ENCODE measurements around the gene DCD.
"Not testable (repeated sequence)": the region's sequence is repeated elsewhere in the genome, so short reads cannot be mapped to it uniquely, and the experiment has no call there.

Gene DCD

GRCh38 chr12:54648265-54648664 is at the start of gene DCD:
Gene DCD (minus strand): TSS chr12:54648365. CDS start chr12:54648303, 62 bp downstream.
- no peaks in the 10 kb centered on the region for H3K4me1 Mint-ChIP-seq
- no peaks in the 10 kb centered on the region for H3K36me3 Mint-ChIP-seq
- H3K9me3 Mint-ChIP-seq, result no peaks in the 10 kb centered on the region
- DNase-seq (ENCODE audit: low spot score in 2 of 2) (no peak), ATAC-seq (peak; percentile 16)
- H3K4me3 Mint-ChIP-seq, result no peak within 1 kb of the TSS
- no peak within 1 kb of the TSS for H3K27ac Mint-ChIP-seq

- Mint-ChIP-seq H3K9me3 (no peaks in the 10 kb centered on the region), H3K4me3 (no peak overlapping the region), H3K36me3 (no peaks in the 10 kb centered on the region), H3K27ac (no peak overlapping the region), H3K4me1 (no peaks in the 10 kb centered on the region)
- ATAC-seq (peak; percentile 32), DNase-seq (ENCODE audit: low spot score in 2 of 2) (no peak)
Measured at GRCh38 chr12:54697851-54698250, 49.7 kb upstream of the DCD start.

- Mint-ChIP-seq H3K36me3 (no peaks in the 10 kb centered on the region), H3K27ac (no peak overlapping the region), H3K9me3 (no peaks in the 10 kb centered on the region), H3K4me1 (no peaks in the 10 kb centered on the region), H3K4me3 (no peak overlapping the region)
- ATAC-seq, result no peak
- DNase-seq (ENCODE audit: low spot score in 2 of 2), result no peak
Measured at GRCh38 chr12:54692353-54692752, 44.2 kb upstream of the DCD start.

- no peak overlapping the region for H3K27ac Mint-ChIP-seq
- ATAC-seq (no peak), DNase-seq (ENCODE audit: low spot score in 2 of 2) (no peak)
- no peak overlapping the region for H3K4me3 Mint-ChIP-seq
- H3K36me3 Mint-ChIP-seq, result no peaks in the 10 kb centered on the region
- no peaks in the 10 kb centered on the region for H3K9me3 Mint-ChIP-seq
- H3K4me1 Mint-ChIP-seq, result no peaks in the 10 kb centered on the region
Measured at GRCh38 chr12:54689984-54690383, 41.8 kb upstream of the DCD start.

- Mint-ChIP-seq H3K9me3 (no peaks in the 10 kb centered on the region), H3K4me3 (no peak overlapping the region), H3K27ac (no peak overlapping the region), H3K36me3 (no peaks in the 10 kb centered on the region), H3K4me1 (no peaks in the 10 kb centered on the region)
- DNase-seq (ENCODE audit: low spot score in 2 of 2), result no peak
- no peak for ATAC-seq
Measured at GRCh38 chr12:54689034-54689372, 40.8 kb upstream of the DCD start.

- DNase-seq (ENCODE audit: low spot score in 2 of 2) (no peak), ATAC-seq (no peak)
- Mint-ChIP-seq H3K36me3 (no peaks in the 10 kb centered on the region), H3K27ac (no peak overlapping the region), H3K4me3 (no peak overlapping the region), H3K9me3 (no peaks in the 10 kb centered on the region), H3K4me1 (no peaks in the 10 kb centered on the region)
Measured at GRCh38 chr12:54688309-54689033, 40.3 kb upstream of the DCD start.

GRCh38 chr12:54684636-54685630 is 36.8 kb upstream of the DCD start:
- Mint-ChIP-seq H3K27ac (no peak overlapping the region), H3K4me1 (no peaks in the 10 kb centered on the region), H3K4me3 (no peak overlapping the region), H3K36me3 (no peaks in the 10 kb centered on the region), H3K9me3 (no peaks in the 10 kb centered on the region)
- no peak for ATAC-seq
- DNase-seq (ENCODE audit: low spot score in 2 of 2), result no peak

- Mint-ChIP-seq H3K27ac (no peak overlapping the region), H3K4me3 (no peak overlapping the region), H3K4me1 (no peaks in the 10 kb centered on the region), H3K9me3 (no peaks in the 10 kb centered on the region), H3K36me3 (no peaks in the 10 kb centered on the region)
- ATAC-seq (no peak), DNase-seq (ENCODE audit: low spot score in 2 of 2) (no peak)
Measured at GRCh38 chr12:54683398-54683797, 35.2 kb upstream of the DCD start.

- DNase-seq (ENCODE audit: low spot score in 2 of 2), result no peak
- no peaks in the 10 kb centered on the region for H3K36me3 Mint-ChIP-seq
- no peak overlapping the region for H3K27ac Mint-ChIP-seq
- H3K4me3 Mint-ChIP-seq, result no peak overlapping the region
- H3K9me3 Mint-ChIP-seq, result no peaks in the 10 kb centered on the region
- no peaks in the 10 kb centered on the region for H3K4me1 Mint-ChIP-seq
- ATAC-seq, result no peak
Measured at GRCh38 chr12:54682674-54683073, 34.5 kb upstream of the DCD start.

- Mint-ChIP-seq H3K36me3 (no peaks in the 10 kb centered on the region), H3K9me3 (no peaks in the 10 kb centered on the region), H3K27ac (no peak overlapping the region), H3K4me3 (no peak overlapping the region), H3K4me1 (no peaks in the 10 kb centered on the region)
- DNase-seq (ENCODE audit: low spot score in 2 of 2), result no peak
- ATAC-seq, result peak; percentile 60
Measured at GRCh38 chr12:54680374-54680773, 32.2 kb upstream of the DCD start.

- Mint-ChIP-seq H3K9me3 (no peaks in the 10 kb centered on the region), H3K4me1 (no peaks in the 10 kb centered on the region), H3K4me3 (no peak overlapping the region), H3K36me3 (no peaks in the 10 kb centered on the region), H3K27ac (no peak overlapping the region)
- ATAC-seq, result no peak
- no peak for DNase-seq (ENCODE audit: low spot score in 2 of 2)
Measured at GRCh38 chr12:54678131-54678530, 30.0 kb upstream of the DCD start.

GRCh38 chr12:54667945-54668344 is 19.8 kb upstream of the DCD start:
- peak in 1 of 2 donors; percentile 18 for DNase-seq (ENCODE audit: low spot score in 2 of 2)
- no peak for ATAC-seq
- H3K4me1 Mint-ChIP-seq, result no peaks in the 10 kb centered on the region
- H3K36me3 Mint-ChIP-seq, result no peaks in the 10 kb centered on the region
- no peak overlapping the region for H3K4me3 Mint-ChIP-seq
- H3K27ac Mint-ChIP-seq, result no peak overlapping the region
- H3K9me3 Mint-ChIP-seq, result no peaks in the 10 kb centered on the region

- Mint-ChIP-seq H3K4me3 (no peak overlapping the region), H3K36me3 (no peaks in the 10 kb centered on the region), H3K9me3 (no peaks in the 10 kb centered on the region), H3K4me1 (no peaks in the 10 kb centered on the region), H3K27ac (no peak overlapping the region)
- ATAC-seq (no peak), DNase-seq (ENCODE audit: low spot score in 2 of 2) (no peak)
Measured at GRCh38 chr12:54666008-54666407, 17.8 kb upstream of the DCD start.

- H3K36me3 Mint-ChIP-seq; H3K4me3 Mint-ChIP-seq; H3K4me1 Mint-ChIP-seq; ATAC-seq; H3K9me3 Mint-ChIP-seq; H3K27ac Mint-ChIP-seq; DNase-seq (ENCODE audit: low spot score in 2 of 2): not testable (repeated sequence)
Measured at GRCh38 chr12:54665022-54665635, 17.0 kb upstream of the DCD start.

GRCh38 chr12:54663603-54664002 is 15.4 kb upstream of the DCD start:
- DNase-seq (ENCODE audit: low spot score in 2 of 2), result no peak
- no peak for ATAC-seq
- no peaks in the 10 kb centered on the region for H3K9me3 Mint-ChIP-seq
- H3K36me3 Mint-ChIP-seq, result no peaks in the 10 kb centered on the region
- H3K4me1 Mint-ChIP-seq, result no peaks in the 10 kb centered on the region
- no peak overlapping the region for H3K27ac Mint-ChIP-seq
- H3K4me3 Mint-ChIP-seq, result no peak overlapping the region
